Fibroblast of lung (primary cell): Measurements from ENCODE around the gene USP7.

Source experiments
- EZH2 ChIP-seq: IDR thresholded peaks from 2 replicates; pipeline ENCODE4 v1.5.1; 2012; ENCODE audit warnings: low read length, control low read depth, mild to moderate bottlenecking; ENCODE audit errors: missing control alignments
- TF ChIP-seq, protein P1 (sequence below), 2 donors: IDR thresholded peaks in 1 of 2; conservative IDR thresholded peaks in 1 of 2; 1 replicate in 1 of 2; 2 replicates in 1 of 2; pipeline ENCODE4 v1.5.1; 2011 to 2012; ENCODE audit warnings: low read length in 2 of 2, control low read depth in 1 of 2, inconsistent platforms in 1 of 2, low read depth in 1 of 2, mild to moderate bottlenecking in 1 of 2

DNA sequence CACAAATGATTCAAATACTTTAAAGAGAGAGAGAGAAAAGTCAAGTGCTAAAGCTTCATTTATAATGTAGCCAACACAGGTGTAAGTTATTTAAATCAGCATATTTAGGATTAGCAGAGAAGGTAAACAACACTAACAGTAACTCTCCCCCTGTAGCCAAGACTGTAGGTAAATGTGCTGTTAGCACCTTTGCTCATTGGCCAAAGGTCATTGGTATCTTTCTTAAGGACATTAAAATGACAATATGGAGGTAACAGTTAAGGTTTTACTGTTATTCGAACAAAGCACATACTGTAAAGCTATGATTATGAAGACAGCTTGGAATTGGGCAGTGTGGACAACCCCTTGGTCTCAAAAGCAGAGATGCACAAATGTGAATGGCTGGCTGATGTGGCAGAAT is 52.9 kb downstream of the USP7 start:
- no peak for TF ChIP-seq EZH2
- TF ChIP-seq, protein P1, sequence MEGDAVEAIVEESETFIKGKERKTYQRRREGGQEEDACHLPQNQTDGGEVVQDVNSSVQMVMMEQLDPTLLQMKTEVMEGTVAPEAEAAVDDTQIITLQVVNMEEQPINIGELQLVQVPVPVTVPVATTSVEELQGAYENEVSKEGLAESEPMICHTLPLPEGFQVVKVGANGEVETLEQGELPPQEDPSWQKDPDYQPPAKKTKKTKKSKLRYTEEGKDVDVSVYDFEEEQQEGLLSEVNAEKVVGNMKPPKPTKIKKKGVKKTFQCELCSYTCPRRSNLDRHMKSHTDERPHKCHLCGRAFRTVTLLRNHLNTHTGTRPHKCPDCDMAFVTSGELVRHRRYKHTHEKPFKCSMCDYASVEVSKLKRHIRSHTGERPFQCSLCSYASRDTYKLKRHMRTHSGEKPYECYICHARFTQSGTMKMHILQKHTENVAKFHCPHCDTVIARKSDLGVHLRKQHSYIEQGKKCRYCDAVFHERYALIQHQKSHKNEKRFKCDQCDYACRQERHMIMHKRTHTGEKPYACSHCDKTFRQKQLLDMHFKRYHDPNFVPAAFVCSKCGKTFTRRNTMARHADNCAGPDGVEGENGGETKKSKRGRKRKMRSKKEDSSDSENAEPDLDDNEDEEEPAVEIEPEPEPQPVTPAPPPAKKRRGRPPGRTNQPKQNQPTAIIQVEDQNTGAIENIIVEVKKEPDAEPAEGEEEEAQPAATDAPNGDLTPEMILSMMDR (conservative IDR thresholded peaks at IDR 0.05 in 1 of 2, IDR thresholded peaks at IDR 0.05 in 1 of 2; ENCODE audit: low read depth in 1 of 2, low read length in 2 of 2): no peak
